GM19467 (cell line): ENCODE measurements around the gene MYRF.

Experiments
- ATAC-seq: cut with Tn5 transposase; IDR thresholded peaks from one replicate; pipeline ENCODE4 v1.9.1; 2021; ENCODE audit warnings: mild to moderate bottlenecking, moderate library complexity; ENCODE audit not compliant: unreplicated experiment

Gene MYRF

DNA sequence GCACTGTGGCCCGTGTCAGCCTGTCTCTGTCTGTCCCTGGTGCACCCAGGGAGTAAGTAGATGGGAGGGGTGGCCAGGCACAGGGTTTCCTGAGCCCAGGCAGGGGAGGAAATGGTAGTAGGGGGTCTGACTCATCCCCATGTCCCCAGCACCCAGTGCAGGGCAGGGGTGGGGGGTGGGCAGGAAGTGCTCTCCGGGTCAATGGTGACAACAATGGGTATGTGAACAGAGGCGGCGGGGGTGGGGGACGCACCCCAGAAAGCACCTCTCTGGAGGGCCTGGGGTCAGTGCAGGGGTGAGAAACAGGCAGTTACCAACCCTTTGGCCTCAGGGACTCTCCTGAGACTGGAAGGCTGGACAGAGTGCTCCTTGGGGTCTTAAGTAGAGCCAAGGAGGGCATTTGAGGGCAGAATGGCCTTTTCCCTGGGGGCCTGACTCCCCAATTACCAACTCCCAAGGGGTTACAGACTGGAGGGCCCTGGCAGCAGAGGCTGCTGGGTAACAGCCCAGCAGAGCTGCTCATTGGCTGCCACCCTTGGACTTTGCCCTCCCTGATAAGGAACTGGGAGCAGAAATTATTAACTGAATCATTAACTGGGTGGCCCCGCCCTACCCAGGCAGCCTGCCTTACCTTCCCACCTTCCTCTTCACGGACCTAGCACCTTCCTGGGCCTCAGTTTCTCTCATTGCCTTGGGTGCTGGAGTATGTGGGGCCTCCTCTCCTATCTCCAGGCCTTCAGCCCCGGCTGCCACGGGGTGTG lies 4.2 kb downstream of the MYRF start:
- ATAC-seq, result no peak

DNA sequence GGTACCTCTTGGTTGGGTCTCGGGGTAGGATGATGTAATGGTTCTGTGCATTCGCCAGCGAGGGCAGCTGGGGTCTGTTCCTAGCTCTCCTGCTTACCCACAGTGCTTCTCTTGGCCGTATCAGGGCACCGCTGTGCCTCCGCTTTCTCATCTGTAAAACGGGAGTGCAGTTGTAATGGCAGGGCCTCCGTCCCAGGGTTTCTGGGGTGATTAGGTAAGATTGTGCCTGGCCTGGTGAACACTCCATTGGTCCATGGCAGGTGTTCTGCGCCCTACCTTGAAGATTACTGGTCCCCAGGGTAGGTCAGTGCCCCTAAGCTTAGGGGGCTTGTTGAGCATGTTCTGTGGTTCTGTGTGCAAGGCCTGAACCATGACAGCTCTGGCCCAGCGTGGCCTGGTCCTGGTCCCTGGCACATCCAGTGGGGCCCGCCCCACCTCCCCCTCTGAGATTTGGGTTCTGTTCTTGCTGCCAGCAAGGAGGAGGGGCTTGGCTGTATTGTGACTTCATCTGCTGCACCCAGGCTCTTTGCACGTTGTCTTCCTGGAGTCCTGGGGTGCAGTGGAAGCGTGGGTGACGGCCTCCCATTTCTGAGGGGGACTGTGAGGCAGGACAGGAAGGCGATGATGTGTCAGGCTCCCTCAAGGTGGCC lies 4.9 kb downstream of the MYRF start:
- no peak for ATAC-seq

DNA sequence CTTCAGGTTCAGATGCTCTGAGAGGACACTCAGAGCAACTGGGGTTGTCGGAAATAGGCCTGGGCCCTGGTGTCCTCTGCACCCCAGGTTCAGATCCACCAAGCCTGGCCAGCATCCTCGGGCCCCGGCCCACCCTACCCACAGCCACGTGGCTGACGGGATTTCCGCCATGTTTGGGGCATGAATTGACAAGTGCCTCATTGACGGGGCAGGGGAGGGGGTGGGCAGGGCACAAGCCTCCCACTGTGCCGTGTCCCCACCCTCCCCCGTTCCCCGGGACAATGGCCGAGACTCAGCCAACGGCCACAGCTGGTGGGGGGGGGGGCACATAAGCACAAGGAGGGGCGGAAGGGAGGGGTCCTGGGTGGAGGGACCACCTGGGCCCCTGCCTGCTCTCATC lies 8.5 kb downstream of the MYRF start:
- ATAC-seq, result no peak

DNA sequence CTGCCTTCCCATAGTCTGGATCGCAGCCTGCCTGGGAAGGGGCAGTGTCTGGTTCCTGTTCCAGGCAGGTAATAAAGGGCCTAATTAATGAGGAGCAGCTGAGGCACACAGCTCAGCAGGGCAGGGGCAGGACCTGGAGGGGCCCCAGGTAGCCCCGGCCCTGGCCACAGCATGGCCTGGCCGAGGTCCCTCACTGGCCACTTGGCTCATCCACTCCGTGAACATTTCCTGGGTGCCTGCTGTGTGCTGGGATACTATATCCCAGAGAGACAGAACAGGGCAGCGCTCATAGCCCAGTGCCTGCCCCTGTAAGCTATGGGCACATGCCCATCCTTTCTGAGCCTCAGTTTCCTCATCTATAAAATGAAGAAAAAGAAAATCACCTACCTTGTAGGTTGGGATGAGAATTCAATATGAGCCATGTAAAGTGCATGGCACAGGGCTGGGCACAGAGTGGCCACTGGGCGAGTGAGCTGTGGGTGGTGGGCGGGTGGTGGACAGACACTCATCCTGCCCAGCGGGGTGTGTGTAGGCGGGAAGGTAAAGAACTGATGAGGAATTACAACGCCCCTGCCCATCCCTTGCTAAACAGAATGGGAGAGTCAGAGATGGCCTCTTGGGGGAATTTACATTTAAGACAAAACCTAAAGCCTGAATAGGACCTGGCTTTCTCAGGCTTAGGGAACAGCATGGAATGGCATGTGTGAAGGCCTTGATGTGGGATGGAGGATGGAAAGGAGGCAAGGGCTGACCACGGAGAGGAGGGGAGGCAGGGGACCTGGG lies 9.2 kb downstream of the MYRF start:
- no peak for ATAC-seq

DNA sequence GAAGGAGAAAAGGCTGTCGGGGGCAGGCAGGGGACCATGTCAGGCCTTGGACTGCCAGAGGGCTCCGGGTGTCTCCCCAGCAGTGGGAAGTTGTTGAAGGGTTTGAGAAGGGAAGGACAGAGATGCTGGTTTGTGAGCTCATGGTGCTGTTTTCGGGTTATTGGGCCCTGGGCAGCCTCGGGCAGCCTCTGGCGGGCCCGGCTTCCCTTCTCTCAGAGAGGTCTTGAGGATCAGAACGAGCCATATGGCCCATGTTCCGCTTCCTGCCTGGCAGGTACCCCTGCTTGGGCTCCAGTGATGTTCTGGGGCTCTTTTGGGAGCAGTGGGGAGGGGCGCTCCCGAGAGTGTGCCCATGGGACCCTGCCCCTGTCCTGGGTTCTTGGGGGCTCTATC lies 9.8 kb downstream of the MYRF start:
- no peak for ATAC-seq

DNA sequence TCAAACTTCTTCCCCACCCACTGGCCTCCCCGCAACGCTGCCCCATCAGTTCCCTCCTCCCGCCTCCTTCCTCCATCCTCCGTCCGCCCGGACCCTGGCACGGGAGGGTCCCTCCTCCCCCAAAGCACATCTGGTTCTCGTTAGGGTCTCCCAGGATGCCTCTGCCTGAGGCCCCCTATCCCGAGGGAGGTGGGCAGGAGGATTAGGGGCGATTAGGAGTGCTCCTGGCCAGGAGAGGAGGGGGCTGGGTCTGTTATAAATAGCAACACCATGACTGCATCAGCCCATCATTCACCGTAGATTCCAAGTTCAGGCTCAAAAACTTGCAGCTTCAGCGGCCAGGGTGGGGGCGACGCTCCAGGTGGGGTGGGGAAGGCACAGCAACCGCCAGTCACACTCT lies 10.4 kb downstream of the MYRF start:
- ATAC-seq, result no peak

DNA sequence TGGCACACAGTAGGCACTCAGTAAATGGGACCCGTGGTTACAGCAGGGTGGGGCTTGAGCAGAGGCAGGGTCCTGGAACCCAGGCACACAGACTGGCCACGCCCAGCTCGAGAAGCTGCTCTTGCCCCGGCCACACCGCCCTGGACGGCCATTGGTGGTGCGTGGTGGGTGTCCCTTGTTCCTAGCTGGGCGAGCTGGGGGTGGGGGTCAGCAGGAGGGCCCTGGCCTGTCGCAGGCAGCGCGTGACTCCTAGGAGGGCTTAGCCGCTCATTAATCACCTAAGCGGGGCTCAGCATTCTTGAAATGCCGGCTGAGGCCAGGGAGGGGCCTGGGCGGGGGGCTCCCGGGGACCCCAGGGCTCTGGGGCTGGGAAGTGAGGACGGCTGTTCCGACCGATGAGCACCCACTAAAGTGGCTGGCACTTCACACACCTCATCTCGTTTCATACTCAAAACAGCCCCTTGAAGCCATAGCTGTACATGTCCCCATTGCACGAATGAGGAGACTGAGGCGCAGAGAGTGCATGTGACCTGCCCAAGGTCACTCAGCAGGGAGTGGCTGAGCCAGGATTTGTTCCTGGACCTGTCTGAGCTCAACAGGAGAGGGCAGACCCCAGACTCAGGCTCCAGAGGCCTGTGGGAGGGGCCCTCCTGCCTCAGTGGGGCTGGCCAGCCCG lies 11.6 kb downstream of the MYRF start:
- no peak for ATAC-seq

DNA sequence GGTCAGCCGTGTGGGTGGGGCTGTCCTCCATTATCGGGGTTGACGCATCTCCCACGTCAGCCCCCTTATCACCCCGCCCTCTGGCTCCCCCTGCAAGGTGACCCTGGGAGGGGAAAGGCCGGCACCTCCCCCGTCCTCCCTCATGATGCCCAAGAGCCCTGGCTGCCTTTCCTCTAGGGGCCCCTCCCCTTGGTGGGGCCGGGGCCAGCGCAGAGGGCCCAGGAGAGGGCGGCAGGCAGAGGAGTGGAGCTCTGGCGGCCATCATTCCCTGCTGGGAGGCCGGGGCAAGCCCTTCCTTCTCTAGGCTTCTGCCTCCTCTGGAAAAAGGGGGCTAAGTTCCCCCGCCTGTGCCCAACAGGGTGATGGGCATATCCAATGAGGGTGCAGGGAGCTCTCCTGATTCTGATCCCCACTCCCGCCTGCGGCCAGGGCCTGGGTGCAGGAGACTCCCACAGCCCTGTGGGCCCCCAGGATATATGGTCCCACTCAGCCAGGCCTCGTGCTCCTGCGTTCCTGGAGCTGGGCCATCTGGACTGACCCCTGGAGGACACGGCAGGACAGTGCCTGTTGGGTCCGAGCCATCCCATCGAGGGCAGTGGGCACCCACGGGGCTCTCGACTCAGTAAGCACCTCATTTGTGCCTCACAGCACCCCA lies 12.3 kb downstream of the MYRF start:
- ATAC-seq, result no peak

DNA sequence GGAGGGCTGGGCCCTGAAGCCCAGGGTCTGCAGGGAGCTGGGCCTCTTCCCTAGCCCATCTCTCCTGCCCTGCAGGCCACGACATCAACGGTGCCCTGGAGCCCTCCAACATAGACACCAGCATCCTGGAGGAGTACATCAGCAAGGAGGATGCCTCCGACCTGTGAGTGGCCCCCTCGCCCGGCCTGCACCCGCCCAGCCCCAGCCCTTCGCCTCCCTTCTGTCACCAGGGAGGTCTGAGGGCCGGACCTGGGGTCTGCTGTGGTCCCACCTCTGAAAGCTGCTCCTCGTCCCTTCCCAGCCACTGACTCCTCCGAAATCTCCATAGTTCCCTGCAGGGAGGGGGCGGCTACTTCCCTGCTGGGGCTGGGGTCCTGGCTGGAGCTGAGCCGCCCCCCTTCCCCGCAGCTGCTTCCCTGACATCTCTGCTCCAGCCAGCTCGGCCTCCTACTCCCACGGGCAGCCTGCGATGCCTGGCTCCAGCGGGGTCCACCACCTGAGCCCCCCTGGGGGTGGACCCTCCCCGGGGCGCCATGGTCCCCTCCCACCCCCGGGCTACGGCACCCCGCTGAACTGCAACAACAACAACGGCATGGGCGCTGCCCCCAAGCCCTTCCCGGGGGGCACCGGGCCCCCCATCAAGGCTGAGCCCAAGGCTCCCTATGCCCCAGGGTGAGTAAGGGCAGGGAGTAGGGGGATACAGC lies 13.3 kb downstream of the MYRF start:
- no peak for ATAC-seq

DNA sequence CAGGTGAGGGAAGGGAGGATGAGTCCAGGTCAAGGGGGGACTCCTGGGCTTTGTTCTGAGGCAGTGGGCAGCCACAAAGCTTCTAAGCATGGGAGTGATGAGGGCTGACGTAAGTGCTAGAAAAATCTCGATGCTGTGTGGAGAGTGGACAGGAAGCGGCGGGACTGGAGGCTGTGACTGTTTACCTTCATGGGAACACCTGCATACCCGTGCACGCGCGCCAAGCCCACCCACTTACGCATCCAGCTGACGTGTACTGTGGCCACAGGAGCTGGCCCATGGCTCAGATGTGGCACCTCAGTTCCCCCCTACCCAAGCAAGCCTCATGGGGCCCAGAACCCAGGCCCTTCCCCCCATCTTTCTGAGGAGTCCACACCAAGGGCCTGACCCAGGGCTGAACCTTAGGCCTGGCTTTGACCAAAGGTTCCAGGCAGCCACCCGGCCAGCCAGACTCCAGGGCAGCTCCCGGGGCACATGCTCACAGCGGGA lies 14.0 kb downstream of the MYRF start:
- no peak for ATAC-seq

DNA sequence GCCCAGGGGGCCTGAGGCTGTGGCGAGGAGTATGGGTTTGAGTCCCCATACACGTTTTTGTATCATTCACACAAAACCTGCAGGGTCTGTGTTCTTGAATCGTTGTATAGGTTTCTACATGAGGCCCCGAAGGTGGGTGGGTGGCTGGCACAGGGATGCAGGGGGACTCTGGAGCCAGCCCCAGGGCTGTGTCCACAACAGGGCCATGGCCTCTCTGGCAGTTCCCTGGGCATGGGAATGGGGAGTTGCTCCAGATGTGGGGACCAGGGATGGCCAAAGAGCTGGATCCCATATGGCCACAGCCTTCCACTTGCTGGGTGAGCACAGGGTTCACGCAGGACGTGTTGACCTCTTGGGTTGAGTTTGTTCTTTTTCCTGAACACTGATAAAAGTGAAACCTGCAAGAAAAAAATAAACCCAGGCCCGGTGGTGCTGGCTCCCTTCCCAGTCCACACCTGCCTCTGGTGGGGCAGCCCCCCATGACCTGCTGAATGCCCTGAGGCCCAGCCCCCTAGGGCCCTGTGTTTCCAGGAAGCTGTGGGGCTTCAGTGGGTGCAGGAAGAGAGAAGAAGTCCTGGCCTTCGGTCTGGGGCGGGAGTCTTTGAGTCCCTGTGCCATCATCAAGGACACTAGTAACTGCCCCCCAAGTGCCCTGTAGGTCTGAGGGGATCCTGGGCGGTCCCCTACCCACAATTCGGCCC lies 16.1 kb downstream of the MYRF start:
- ATAC-seq, result no peak

DNA sequence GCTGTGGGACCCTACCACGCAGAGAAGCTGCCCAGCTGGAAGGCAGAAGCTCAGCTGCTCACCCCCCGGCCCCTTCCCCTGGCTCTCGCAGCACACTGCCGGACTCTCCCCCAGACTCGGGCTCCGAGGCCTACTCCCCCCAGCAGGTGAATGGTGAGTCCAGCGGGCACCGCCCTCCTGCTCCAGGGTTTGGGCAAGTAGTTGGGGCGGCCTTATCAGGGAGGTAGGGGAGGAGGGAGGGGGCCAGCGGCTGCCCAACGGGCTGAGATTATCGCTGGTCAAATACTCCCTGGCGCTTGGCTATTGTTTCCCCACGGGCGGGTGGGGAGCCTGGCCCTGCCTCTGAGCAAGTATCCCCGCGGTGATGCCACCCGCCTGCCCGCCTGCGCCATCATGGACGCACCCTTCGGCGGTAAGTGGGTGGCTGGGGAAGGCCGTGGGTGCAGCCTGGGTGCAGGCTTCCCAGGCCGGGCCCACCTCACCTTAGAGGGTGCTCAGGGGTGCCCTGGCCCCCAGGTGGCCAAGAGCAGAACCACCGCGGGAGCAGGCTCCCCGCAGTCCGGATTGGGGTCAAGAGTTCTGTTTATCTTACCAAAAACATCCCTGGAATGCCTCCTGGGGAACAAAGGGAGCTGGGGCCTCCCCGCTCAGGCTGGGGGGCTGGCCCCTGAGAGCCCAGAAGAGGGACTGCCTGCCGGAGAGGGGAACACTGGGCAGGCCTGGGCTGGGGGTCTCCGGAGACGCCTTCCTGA lies 16.9 kb downstream of the MYRF start:
- no peak for ATAC-seq

DNA sequence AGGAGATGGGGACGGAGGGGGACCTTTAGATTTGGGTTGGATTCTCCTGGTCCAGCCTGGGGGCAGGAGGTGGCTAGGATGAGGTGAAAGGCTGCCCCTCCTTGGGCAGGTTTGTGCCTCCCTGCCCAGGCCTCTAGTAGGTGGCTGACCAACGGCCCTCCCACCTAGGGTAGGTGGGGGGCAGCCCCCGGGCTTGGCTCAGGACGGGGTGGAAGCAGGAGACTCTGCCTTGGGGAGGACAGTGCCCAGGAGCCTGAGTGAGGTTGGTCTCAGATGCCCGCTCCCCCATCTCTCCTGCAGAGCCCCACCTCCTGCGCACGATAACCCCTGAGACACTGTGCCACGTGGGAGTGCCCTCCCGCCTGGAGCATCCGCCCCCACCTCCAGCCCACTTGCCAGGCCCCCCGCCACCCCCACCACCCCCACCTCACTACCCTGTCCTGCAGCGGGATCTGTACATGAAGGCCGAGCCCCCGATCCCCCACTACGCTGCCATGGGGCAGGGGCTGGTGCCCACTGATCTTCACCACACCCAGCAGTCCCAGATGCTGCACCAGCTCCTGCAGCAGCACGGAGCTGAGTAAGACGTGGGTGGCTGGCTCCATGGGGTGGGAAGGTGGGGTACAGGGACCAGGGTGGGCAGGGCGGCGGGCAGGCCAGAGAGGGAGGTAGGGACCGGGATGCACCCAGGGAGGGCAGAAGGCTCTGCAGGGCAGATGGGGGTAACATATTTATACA lies 17.7 kb downstream of the MYRF start:
- ATAC-seq, result no peak

DNA sequence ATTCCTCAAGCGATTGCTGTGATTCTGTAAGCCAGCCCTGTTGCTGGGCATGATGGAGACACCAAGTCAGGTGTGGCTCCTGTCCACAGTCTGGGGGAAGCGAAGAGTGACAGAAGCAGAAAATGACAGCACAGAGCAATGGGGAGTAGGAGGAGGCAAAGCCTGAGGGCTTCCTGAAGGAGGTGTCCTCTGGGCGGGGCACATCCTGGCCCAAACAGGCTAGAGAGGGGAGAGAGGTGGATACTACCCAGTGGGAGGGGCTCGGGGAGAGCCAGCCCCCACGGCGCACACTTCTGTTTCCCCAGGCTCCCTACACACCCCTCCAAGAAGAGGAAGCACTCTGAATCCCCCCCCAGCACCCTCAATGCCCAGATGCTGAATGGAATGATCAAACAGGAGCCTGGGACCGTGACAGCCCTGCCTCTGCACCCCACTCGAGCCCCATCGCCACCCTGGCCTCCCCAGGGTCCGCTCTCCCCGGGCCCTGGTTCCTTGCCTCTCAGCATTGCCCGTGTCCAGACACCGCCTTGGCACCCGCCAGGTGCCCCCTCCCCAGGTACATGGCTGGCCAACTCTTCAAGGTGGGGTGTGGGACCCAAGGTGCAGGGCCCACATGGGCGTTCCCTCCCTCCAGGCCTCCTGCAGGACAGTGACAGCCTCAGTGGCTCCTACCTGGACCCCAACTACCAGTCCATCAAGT lies 18.9 kb downstream of the MYRF start:
- no peak for ATAC-seq

DNA sequence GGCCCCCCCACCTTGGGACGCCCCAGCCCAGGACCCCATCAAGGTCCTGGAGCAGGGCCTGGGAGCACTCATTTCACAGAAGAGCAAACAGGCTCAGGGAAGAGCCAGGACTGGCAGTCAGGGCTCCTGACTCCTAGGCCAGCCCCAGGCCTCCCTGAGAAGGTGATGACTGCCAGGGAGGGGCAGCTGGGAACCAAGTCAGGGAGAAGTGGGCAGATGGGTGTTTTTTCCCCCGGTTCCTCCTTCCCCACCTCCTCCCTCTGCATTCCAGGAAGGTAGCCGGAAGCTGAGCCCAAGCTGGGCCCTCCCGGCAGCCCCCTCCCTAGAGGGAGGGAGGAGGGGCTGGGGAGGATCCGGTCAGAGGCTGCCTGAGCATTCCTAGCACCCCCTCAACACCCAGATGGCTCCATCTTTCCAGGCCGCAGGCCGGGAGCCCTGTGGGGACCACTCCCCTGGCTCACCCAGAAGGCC lies 19.6 kb downstream of the MYRF start:
- no peak for ATAC-seq

DNA sequence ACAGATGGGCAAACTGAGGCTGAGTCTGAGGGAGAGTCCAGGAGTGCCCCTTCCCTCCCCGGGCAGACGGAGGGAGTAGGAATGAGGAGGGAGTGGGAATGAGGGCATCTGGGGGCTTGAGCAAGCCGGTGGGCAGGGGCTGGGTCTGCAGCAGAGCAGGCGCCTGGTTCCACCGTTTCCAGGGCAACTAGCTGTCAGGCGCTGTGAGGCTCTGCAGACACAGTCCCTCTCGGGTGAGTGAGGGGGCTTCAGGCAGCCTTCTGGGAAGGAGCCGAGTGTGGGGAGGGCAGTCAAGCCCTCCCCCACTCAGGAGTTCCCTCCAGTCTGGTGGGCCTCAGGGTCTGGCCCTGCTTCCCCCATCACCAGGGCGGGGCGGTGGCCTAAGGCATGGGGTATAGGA lies 20.9 kb downstream of the MYRF start:
- no peak for ATAC-seq

DNA sequence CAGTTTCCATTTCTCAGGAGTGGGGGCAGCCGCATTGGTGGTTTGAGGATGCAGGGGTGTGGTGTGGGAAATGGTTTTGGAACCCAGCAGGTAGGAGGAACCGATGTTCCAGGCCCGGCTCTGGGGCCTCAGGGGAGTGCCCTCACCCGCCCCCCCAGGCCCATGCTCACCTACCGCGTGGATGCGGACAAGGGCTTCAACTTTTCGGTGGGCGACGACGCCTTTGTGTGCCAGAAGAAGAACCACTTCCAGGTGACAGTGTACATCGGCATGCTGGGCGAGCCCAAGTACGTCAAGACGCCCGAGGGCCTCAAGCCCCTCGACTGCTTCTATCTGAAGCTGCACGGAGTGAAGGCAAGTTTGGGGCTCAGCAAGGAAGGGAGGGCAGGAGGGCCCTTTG lies 21.4 kb downstream of the MYRF start:
- ATAC-seq, result no peak
